DMS153 treated with DMSO at 0.1 percent for 48 hours (cell line): ENCODE results near the gene G0S2.

Experiments
- DNase-seq: peaks from one replicate; lab custom pipeline; 2025; ENCODE audit not compliant: unreplicated experiment; lab: John Stamatoyannopoulos, UW

The G0S2 gene

DNA sequence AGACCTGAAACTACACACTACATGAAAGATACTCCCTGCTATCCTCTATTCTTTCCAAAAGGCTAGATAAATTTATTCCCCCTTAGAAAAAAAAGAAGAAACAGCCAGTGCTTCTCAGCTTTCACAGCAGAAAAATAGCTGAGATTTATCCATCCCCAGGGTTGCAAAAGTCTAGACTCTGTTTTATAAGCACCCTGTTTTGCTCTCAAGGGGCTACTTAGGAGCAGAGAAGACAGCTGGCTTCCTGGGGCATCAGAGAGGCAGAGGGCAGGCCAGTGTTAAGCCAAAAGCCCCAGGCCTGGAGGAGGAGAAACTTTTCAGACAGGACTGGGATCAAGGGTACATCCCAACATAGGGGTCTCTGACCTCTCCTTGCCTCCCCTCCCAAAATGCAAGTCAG, 26.9 kb upstream of the G0S2 start:
- DNase-seq = no peak

- DNase-seq = no peak
Measured at GRCh38 chr1:209648931-209649776, 26.1 kb upstream of the G0S2 start.

- DNase-seq = no peak
Measured at GRCh38 chr1:209650454-209650853, 24.8 kb upstream of the G0S2 start.

DNA sequence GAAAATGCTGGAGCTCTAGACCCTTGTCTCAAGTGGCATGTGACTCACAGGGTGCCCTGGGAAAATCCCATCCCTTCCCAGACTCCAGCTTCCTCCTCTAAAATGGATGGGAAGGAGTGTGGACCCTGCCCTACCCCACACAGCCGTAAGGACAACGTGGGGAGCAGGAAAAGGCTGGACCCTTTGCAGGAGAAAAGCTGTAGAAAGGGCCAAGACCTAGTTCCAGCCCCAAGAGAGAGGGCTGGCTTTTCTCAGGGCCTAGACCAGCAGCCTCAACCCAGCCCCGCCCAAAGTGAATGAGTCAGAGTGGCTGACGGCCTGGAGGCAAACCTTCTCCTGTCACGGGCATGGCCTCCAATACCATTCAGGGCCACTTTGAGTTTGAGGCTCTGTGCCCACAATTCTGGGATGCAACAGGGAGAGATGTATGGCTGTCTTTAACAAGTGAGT, 24.0 kb upstream of the G0S2 start:
- no peak for DNase-seq

DNA sequence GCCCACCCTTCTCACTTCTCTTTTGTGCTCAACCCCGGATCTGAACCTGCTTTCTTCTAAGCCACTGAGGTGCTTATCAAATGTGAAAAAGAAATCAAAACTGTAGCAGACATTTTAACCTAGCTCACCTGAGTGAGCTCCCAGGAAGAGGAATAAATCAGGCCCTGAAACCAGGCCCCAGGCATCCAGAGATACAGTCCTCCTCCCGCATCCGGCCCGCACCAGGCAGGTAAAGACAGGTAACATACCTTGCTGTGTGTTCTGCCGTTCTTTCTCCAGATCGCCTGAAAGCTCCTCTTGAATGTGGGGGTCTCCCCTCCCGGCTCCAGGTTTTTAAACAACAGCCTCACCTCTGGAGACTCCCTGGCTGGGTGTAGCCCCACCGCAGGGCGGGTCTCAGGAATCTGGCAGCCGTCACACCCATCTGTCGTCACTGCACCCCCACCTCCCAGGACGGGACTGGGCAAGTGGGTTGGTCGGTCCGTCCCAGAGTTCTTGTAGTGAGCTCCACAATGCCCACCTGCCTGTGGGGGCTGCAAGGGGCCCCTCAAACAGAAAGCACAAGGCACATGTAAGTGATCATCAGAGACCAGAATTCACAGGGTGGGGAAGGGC, 23.0 kb upstream of the G0S2 start, which contains the start of gene LAMB3:
LAMB3 (minus strand) TSS at position 305 of the 615 bp plus-strand sequence. CDS start 1,481 bp downstream, outside the sequence.
- no peak for DNase-seq

GRCh38 chr1:209652873-209653401, 22.3 kb upstream of the G0S2 start:
- DNase-seq = peak; percentile 84

DNA sequence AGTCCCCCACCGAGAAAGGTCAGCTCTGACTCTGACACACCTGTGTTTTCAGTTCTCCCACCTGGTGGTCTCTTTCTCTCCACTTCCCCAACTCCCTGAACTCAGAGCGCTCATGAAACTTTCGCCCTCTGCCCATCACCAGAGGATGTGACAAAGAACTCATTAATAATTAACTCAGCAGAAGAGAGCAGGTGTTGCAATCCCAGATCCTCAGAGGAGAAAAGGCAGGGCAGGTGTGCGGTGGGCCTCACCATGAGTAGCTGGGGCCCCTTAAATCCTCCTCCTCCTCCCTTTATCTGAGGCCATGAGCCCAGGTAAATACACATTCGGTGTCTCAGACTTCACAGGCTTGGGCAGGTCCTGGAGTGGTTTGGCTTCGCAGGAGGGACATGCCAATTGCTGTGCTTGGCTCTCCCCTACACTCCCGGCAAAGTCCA, 21.3 kb upstream of the G0S2 start:
- DNase-seq = no peak

DNA sequence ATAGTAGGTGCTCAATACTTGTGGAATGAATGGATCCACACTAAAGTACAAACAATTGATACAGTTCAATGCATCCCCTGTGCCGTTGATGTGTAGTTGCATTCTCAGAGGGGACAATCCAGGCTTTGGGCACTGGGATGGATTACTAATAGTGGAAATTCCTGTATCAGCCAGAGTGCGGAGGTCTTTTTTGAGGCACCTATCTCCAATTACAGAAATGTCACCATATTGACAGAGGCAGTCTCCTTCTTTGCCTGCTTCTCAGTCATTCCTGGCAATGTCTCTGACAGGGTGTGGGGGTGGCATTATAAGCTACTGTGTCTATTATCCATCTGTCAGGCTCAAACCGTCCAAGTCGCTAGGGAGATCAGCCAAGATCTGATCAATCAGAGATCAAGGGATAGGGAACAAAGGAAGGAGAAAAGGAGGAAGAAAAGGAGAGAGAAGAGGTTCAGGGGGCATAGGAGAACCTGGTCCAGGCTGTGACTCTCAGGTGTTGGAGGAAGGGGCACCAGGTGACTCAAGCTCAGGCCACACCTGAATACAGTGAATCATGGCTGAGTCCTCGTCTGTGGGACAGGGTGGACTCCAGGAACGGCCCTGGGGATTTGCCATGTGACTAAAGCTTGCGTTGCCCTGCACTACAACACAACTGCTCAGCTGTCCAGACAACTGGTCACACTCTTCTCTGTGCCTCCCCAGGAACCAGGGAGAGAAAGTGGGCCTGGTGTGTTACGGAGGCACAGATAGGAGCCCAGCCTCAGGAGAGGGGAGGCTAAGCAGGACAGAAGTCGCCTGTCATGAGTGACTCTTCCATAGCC, 19.6 kb upstream of the G0S2 start:
- no peak for DNase-seq

DNA sequence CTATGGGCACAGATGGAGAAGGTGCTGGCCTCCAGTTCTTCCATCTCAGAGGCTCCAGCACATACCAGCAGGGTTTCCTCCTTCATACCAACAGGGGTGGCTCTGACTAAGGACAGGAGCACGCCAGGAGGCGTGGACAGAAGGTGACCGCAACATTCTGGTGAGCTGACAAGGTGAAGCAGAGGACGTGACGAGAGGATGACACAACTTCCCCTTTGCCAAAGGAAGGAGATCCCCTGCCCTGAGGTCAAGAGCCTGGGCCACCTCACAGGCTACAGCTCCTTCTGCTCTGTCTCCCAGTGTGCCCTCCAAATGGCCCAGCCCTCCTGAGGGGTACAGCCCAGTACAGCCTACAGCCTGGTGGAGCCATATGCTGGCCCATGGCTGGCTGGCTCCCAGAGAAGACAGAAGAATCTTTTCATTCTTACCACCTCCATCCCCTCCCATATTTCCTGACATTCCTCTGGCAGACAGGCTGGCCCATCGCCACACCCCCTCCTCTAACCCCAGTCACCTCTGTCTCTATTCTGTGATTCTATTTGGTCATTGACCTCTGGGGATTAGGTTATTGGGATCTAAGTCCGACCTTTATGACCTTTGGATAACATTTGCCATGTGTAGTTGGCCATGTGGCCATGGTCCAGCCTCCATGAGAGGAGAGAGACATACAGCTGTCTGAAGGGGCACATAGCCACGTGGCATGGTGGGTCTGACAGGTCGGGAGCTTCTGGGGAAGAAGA, 17.9 kb upstream of the G0S2 start:
- no peak for DNase-seq

- DNase-seq = no peak
Measured at GRCh38 chr1:209657918-209658317, 17.3 kb upstream of the G0S2 start.

GRCh38 chr1:209659909-209660308, 15.3 kb upstream of the G0S2 start:
- no peak for DNase-seq

DNA sequence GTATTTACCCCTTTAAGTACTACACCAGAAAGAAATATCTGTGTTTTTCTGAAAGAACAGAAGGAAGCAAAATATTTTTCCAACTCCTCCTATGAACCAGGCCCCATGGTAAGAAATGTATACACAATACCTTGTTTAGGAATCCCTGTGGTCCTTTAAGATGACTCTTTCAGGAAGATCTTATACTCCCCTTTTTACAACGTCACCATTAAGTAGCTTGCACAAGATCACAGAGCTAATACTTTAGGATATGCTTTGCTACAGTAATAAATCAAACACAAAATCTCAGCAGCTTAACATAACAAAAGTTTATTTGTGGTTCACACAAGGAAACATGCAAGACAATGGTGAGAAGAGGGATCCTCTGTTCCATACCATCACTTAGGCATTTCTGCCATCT, 14.1 kb upstream of the G0S2 start:
- DNase-seq = no peak

DNA sequence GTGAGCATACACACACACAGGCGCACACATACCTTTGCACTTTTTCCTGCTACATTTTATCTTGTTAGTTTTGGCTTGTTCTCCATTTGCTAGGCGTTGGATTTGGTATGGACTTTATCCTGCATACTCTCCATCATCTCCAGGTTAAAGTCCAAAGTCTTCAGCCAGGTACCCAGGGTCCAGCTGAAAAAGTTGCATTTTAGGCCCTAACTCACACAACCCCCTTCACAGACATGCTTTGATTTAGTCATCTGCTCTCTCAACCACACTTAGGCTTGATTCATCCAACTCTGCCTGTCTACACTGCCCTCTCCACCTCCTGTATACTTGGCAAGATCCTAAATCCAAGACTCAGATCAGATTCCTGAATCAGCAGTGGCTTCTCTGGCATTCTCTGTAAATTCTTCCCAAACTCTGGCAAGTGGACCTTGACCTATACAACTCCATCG, 12.3 kb upstream of the G0S2 start:
- no peak for DNase-seq

GRCh38 chr1:209667103-209667502, 8.1 kb upstream of the G0S2 start:
- DNase-seq = no peak

DNA sequence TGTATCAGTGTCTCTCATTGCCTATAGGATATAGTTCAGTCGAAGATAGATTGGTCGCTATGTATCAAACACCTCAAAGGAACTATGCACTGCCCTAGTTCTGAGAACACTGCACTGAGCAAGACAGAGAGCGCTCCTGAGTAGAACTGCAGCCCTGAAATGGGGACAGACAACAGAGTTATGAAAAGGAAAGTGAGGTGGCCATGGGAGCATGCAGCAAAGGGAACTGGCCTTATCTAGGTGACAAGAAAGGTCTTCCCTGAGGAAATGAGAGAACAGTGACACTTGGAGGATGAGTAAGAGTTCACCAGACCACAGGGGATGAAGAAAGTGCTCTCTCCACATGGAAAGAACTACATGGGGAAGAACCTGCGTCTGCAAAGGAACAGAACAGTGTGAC, 7.5 kb upstream of the G0S2 start:
- DNase-seq = no peak

DNA sequence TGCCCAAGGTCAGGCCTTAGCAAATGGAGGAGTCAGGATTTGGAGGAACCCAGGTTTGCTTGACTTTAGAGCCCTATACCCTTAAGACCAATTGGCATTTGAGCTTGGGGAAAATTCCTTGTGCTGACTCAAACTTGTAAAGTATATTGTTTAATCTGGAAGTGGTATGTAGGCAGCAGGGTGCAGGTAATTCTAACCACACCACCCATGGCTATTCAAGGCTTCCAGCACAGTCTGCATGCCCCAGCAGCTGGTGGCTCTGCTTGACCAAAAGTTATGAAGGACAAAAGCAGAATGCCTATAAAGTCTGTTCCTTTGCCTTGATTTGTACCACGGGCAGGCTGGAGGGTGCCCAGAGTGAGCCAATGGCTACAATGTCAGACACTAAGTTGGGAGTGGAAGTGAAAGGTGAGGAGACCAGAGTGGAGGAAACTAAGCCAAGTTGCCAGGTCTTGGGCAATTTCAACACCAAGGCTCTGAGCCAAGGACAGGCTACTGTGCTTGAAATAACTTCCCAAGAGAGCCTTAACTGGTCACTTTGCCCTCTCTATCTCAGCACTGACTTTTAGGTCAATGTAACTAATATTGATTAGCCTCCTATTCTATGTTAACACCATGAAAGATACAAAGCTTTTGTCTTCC, 4.7 kb upstream of the G0S2 start:
- DNase-seq = no peak

DNA sequence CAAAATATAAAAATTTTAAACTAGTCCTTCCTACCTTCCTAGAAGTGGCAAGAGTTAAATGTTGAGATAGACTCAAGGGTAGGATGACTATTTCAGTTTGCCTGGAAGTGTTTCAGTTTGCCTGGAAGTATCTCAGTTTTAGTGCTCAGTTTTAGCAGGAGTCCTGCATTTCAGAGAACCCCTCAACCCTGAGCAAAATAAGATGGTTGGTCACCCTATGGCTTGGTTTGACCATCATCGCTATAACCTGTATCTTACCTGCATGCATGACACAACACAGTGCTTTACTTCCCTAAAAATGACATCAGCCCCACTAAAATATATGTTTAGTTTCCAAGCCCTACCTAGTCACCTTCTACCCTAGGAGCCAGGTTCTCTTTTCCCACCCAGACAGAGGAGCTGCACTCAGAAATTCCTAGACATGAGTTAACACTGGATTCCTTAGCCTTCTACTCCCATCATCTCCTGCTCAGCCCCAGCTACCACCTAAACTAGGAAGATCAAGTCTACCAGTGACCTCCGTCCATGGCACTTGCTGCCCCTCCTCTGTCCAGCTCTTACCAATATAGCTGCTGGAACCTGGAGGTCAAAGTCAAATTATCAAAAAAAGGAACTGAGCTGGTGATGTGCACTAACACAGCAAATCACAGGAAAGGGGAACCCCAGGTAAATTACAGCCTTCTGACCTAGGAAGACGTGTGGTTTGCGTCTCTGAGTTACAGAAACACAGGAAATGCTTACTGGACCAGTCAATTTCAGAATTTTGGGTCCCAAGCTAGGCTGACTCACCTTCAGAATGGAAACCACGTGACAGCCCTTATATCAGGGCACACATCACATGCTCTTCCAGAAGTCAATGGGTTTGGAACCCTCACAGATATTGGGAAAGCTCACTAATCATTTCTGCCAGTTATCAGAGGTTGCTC, 2.2 kb upstream of the G0S2 start:
- no peak for DNase-seq

GRCh38 chr1:209673631-209674417, 1.4 kb upstream of the G0S2 start:
- no peak for DNase-seq
